GM18498 (cell line): Measurements from ENCODE around the gene TFCP2.

Experiments
- ATAC-seq: cut with Tn5 transposase; IDR thresholded peaks from one replicate; pipeline ENCODE4 v1.9.1; 2021; ENCODE audit warnings: mild to moderate bottlenecking, moderate library complexity; ENCODE audit not compliant: unreplicated experiment

Gene TFCP2

GRCh38 chr12:51162217-51162616 lies 10.7 kb downstream of the TFCP2 start:
- ATAC-seq: no peak

GRCh38 chr12:51160814-51161459 lies 12.0 kb downstream of the TFCP2 start:
- ATAC-seq: no peak

GRCh38 chr12:51156245-51156765 lies 16.6 kb downstream of the TFCP2 start:
- no peak for ATAC-seq

- ATAC-seq: no peak
Observed at GRCh38 chr12:51152953-51153352, 20.0 kb downstream of the TFCP2 start.

- no peak for ATAC-seq
Observed at GRCh38 chr12:51150777-51151176, 22.2 kb downstream of the TFCP2 start.

- no peak for ATAC-seq
Observed at GRCh38 chr12:51147309-51147708, 25.6 kb downstream of the TFCP2 start.

- no peak for ATAC-seq
Observed at GRCh38 chr12:51139292-51139844, 33.6 kb downstream of the TFCP2 start.

DNA sequence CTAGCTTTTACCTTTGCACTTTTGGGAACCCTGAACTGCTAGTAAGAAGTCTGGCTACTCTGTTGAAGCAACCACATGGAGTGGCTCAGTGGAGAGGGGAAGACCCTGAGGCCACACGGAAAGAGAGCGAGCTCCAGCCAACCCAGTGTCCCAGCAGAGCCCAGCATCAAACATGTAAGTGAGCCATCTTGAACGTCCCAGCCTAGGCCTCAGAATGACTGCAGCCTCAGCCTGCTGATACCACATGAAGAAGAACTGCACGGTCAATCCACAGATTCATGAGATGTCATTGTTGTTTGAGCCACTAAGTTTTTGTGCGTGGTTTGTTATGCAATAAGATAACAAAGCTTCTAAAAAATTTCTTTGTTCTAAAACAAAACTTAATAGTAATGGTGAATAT lies 40.2 kb downstream of the TFCP2 start:
- no peak for ATAC-seq

GRCh38 chr12:51131745-51132521 lies 41.0 kb downstream of the TFCP2 start:
- ATAC-seq: no peak

DNA sequence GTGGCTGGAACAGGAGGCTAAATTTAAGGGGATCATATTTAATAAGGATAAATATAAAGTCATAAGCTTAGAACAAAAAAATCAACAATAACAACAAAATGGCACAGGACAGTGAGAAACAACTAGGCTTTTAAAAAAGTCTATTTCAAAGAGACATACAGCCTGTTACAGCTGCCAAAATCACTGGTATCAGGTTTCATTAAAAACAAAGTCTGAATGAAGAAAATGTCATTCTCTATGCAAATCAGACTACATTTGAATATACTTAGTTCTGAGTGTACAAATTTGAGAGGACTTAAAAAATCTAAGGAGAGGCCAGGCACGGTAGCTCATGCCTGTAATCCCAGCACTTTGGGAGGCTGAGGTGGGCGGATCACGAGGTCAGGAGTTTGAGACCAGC lies 44.0 kb downstream of the TFCP2 start:
- ATAC-seq: no peak

DNA sequence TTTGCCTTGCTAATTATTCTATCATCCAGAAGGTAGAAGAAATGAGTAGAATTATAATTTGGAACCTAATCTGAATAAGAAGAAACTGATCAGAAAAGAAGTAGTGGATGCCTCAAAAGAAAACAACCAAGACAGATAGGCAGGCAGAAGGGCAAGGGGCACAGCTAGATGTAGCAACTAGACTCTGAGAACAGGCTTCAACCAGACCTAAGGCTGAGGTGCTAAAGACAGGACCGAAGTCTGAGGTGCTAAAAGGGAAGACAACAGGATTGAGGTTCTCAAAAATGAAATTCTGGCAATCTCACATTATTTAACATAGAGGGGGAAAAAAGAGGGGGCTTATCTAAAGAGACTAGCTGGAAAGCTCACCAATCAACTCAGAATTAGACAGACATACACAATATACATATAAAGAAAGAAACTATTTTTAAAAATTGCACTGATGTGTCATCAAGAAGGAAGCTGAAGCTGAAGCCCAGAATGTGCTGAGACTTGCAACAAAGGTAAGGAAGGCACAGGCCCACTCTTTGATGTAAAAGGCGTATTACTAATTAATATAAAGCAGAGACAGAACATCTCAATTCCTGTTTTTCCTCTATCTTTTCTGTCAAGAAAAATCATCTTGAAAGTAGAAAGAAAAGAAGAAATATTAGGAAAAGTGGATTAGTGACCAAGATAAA lies 45.7 kb downstream of the TFCP2 start:
- no peak for ATAC-seq

DNA sequence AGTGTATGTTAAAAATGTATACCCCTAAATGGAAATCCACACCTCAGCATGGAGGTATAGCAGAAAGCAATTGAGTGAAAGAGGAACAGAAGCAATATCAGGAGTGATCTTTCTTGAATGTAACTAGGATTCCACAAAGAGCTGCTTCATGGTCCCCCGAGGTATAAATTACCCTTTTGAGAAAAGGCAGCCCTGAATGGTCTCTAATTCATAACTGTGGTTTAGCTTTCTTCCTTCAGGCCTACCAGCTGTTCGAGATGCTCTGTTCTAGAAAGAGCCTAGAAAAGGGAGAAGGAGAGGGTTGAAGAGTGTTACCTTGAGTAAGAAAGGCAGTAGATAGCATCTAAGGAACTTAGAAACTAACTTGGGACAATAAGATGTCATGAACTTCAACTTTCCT lies 46.6 kb downstream of the TFCP2 start:
- no peak for ATAC-seq

DNA sequence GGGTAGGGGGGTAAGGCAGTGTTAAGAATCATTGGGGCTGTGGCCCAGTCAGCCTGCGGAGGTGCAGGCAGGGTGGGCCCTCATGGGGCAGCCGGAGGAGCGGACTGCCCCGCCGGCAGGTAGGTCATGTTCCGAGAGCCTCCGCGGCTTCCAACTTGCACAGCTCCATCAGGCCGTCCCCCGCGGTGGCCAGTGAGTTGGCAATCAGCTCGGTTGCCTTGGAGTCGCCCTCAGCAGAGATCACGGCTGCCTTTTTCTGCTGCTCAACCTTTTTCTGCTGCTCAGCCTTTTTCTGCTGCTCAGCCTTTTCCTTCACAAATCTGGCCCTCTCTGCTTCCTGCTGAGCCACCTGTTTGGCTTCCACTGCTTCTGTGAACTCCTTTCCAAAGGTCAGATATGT lies 48.4 kb downstream of the TFCP2 start:
- no peak for ATAC-seq

DNA sequence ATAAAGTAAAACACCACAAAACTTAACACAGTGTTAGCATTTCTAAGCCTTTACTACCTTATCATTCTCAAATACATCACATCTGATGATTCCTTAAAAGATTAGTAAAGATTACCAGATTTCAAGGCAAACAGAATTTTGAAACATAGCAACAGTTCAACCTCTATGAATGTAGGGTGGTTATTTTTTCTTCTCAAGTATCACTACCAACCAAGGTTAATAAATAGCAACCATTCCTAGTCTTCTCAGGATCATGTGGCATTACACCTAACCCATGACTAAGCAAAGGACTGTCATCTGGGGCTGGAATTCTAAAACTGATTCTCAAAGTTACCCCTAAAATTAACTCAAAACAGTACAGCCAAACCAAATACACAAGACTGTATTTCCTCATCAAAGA lies 50.1 kb downstream of the TFCP2 start:
- no peak for ATAC-seq

DNA sequence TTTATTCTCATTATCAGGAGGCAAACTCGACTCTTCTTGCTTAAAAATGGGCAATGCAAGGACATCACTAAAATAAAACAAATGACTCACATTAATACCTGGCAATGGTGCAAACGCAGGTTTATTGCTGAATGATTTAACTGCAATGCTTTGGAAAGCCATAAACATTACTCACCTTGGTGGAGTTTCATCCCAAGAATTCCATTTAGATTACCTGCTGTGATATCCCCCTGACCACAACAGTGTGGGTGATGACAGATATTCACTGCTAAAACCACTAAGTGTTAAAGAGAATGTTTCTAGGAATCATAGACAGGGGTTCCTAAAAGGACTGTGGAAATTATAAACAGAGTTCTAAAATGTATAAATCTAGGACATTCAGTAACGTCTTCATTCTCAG lies 54.2 kb downstream of the TFCP2 start:
- no peak for ATAC-seq

GRCh38 chr12:51115533-51115932 lies 57.4 kb downstream of the TFCP2 start:
- no peak for ATAC-seq

GRCh38 chr12:51108136-51108535 lies 64.8 kb downstream of the TFCP2 start:
- no peak for ATAC-seq

- no peak for ATAC-seq
Observed at GRCh38 chr12:51103977-51104376, 69.0 kb downstream of the TFCP2 start.

- ATAC-seq: no peak
Observed at GRCh38 chr12:51098611-51099010, 74.3 kb downstream of the TFCP2 start.

- ATAC-seq: no peak
Observed at GRCh38 chr12:51090705-51091229, 82.2 kb downstream of the TFCP2 start.

DNA sequence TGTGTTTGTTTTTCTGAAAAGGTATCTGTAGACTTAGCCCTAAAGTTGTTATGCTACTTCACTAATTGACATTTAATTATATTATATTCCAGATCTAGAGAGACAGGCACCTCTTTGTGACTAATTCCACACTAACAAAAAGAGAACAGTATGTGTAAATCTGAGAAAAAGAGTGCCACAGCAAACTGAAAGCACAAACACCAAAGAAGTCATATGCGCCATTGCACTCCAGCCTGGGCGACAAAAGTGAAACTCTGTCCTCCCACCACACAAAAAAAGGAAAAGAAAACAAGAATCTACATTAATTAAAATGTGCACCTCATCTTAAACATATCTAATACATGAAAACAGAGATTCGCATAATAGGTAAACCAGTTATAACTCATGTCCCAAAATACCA lies 85.1 kb downstream of the TFCP2 start:
- ATAC-seq: no peak
